Measurements from ENCODE around the gene ZNF212. TPM values are rescaled to one million over a fixed set of nuclear protein-coding genes. Genes with fewer than 3 reads are reported as not detected.
A peak's percentile ranks its signal among the peaks of the same experiment; 100 is the strongest.

ZNF212 gene
- total and polyA plus RNA-seq, 9 of the 15 experiments (the other 6 are each of a cell fraction or from before 2014, with no cell fraction given) = 1.8 to 21.4 (median 7.2) TPM

DNA sequence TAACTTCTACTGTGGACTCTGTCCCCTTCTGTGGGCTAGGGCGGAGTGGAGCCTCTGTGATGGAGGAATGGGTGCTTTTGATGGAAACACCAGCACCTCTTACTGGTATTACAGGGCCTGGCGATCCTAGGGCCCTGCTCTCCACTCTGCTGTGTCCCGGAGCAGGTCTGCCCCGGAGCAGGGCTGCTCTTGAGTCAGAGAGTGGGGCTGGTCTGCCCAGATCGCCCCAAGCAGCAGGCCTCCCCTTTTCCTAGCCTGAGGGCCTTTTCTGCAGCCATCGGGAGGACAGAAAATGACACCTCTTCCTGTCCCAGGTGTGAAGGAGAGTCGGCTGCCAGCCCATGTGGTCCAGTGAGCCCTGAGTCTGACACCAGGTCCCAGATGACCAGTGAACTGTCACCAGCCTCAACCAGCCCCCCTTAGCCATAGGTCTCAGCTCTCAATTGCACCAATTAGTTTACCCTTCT, 42.7 kb upstream of the ZNF212 start:
- H3K9me1 ChIP-seq (ENCODE audit: control insufficient read depth, insufficient read depth, low read length) = no peaks in the 10 kb centered on the region
- peak overlapping the region; percentile 93 for H3K4me2 ChIP-seq (ENCODE audit: insufficient read depth, low read length)
- H3K4me3 ChIP-seq = peak overlapping the region; percentile 99
- peaks cover 6% of the 10 kb centered on the region; the same call in 1 of the 2 replicates for H4K20me1 ChIP-seq (replicated peaks; ENCODE audit: control insufficient read depth, insufficient read depth, low read length)
- intact Hi-C loops (cut with micrococcal nuclease) (loop anchor here (5.0 kb wide), 4 partner anchors 69 to 301 kb away; partner anchors contain the start of genes ZNF425, ZNF746 and ZNF786), in situ Hi-C loops (cut with MboI) (no loop called here)
- no peaks in the 10 kb centered on the region for H3K9me3 ChIP-seq (replicated peaks; ENCODE audit: control insufficient read depth, insufficient read depth, low read depth, low read length)
- H3K79me2 ChIP-seq (ENCODE audit: control insufficient read depth, insufficient read depth, low read length) = peaks cover 49% of the 10 kb centered on the region
- POLR2A ChIA-PET = interaction anchor here (1.7 to 2.7 kb wide), 4 partner anchors 9 to 16 kb away, joined by 5 to 18 read pairs (median 12); no protein-coding TSS in a partner anchor
- peaks cover 48% of the 10 kb centered on the region for H3K36me3 ChIP-seq (ENCODE audit: control insufficient read depth, insufficient read depth, low read length)
- FAIRE-seq = peak; percentile 51
- 6% methylated on average over 7 of the region's 7 CpGs for WGBS (ENCODE audit: insufficient coverage, low coverage, missing lambda C conversion rate)
- no peaks in the 10 kb centered on the region for H3K27me3 ChIP-seq (ENCODE audit: control insufficient read depth in 2 of 2, insufficient read depth in 2 of 2, low read length in 2 of 2)
- BruUV-seq (replicated peaks) = TSS peak; percentile 43
- peak; percentile 51 for ATAC-seq
- H3K4me1 ChIP-seq (replicated peaks in 1 of 2; ENCODE audit: control insufficient read depth in 2 of 2, insufficient read depth in 2 of 2, low read length in 2 of 2) = peaks cover 12 to 31% of the 10 kb centered on the region in 2 experiments; a peak in 4 of 5 replicates
- peak overlapping the region; percentile 89 to 99 for H3K9ac ChIP-seq (ENCODE audit: insufficient read depth in 1 of 2, low read depth in 2 of 2, low read length in 2 of 2)
- 0 out of 2 replicates have a peak overlapping the region, but pooled peaks have one; percentile 63 for H2AFZ ChIP-seq (ENCODE audit: low read depth, low read length)
- H3K27ac ChIP-seq (ENCODE audit: extremely low read depth, low read depth, low read length) = peak overlapping the region; percentile 88
- peak in 3 of 4 experiments; percentile 44 to 53 (median 52) for DNase-seq (ENCODE audit: extremely low read depth in 1 of 4, low spot score in 3 of 4)
- CTCF ChIA-PET (ENCODE audit: low intra/inter-chr PET ratio) = interaction anchor here (0.6 kb wide), 1 partner anchor 19 kb away, joined by 3 read pairs; no protein-coding TSS in a partner anchor
- TF ChIP-seq YY1 (IDR thresholded peaks at IDR 0.05; ENCODE audit: borderline replicate concordance in 1 of 3, control insufficient read depth in 1 of 3, extremely low read depth in 1 of 3, insufficient read depth in 3 of 3, insufficient read length in 1 of 3, insufficient replicate concordance in 2 of 3, low read depth in 1 of 3, low read length in 2 of 3) (peak in 1 of 3 experiments; percentile 2), ZC3H4 (CRISPR knock-in tag; IDR thresholded peaks at IDR 0.05; ENCODE audit: borderline replicate concordance) (no peak), TEAD4 (IDR thresholded peaks at IDR 0.05; ENCODE audit: low read length) (no peak), TEAD4 (CRISPR knock-in tag; IDR thresholded peaks at IDR 0.05; ENCODE audit: borderline replicate concordance) (0 out of 2 replicates have a peak, but pooled peaks have one; percentile 48), TOE1 (IDR thresholded peaks at IDR 0.05; ENCODE audit: borderline replicate concordance) (no peak), TOE1 (CRISPR knock-in tag; IDR thresholded peaks at IDR 0.05; ENCODE audit: borderline replicate concordance, low read depth) (0 out of 2 replicates have a peak, but pooled peaks have one; percentile 65), U2AF1 (optimal IDR thresholded peaks at IDR 0.05; ENCODE audit: low read depth, low read length) (no peak), NRF1 (conservative IDR thresholded peaks at IDR 0.05 in 1 of 2, IDR thresholded peaks at IDR 0.05 in 1 of 2) (peak in 1 of 2 experiments; percentile 5; a peak in 1 of 4 replicates), NFIX (CRISPR knock-in tag; IDR thresholded peaks at IDR 0.05; ENCODE audit: low read depth) (no peak), RB1 (IDR thresholded peaks at IDR 0.05; ENCODE audit: low read depth) (no peak), PHB (CRISPR knock-in tag; IDR thresholded peaks at IDR 0.05) (no peak), ZBTB7A (IDR thresholded peaks at IDR 0.05; ENCODE audit: borderline replicate concordance, control insufficient read depth, low read depth, low read length) (0 out of 2 replicates have a peak, but pooled peaks have one; percentile 5), POLR2A (conservative IDR thresholded peaks at IDR 0.05) (0 out of 2 replicates have a peak, but pooled peaks have one; percentile 3), TGIF2 (CRISPR knock-in tag; IDR thresholded peaks at IDR 0.05) (0 out of 2 replicates have a peak, but pooled peaks have one; percentile 61), EHMT2 (IDR thresholded peaks at IDR 0.05) (no peak), JUNB (CRISPR knock-in tag; conservative IDR thresholded peaks at IDR 0.05) (no peak), PHF8 (IDR thresholded peaks at IDR 0.05; ENCODE audit: borderline replicate concordance, low read length) (no peak), ZNF121 (CRISPR knock-in tag; conservative IDR thresholded peaks at IDR 0.05) (no peak)
- TF ChIP-seq, protein P1, sequence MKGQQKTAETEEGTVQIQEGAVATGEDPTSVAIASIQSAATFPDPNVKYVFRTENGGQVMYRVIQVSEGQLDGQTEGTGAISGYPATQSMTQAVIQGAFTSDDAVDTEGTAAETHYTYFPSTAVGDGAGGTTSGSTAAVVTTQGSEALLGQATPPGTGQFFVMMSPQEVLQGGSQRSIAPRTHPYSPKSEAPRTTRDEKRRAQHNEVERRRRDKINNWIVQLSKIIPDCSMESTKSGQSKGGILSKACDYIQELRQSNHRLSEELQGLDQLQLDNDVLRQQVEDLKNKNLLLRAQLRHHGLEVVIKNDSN (CRISPR knock-in tag; IDR thresholded peaks at IDR 0.05) = 0 out of 2 replicates have a peak, but pooled peaks have one; percentile 46
- TF ChIP-seq, protein P2, sequence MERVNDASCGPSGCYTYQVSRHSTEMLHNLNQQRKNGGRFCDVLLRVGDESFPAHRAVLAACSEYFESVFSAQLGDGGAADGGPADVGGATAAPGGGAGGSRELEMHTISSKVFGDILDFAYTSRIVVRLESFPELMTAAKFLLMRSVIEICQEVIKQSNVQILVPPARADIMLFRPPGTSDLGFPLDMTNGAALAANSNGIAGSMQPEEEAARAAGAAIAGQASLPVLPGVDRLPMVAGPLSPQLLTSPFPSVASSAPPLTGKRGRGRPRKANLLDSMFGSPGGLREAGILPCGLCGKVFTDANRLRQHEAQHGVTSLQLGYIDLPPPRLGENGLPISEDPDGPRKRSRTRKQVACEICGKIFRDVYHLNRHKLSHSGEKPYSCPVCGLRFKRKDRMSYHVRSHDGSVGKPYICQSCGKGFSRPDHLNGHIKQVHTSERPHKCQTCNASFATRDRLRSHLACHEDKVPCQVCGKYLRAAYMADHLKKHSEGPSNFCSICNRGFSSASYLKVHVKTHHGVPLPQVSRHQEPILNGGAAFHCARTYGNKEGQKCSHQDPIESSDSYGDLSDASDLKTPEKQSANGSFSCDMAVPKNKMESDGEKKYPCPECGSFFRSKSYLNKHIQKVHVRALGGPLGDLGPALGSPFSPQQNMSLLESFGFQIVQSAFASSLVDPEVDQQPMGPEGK (CRISPR knock-in tag; IDR thresholded peaks at IDR 0.05; ENCODE audit: borderline replicate concordance) = no peak

All from K562 (cell line).